GM13977 (cell line): Measurements from ENCODE around the gene THADA.
"Not testable (repeated sequence)": the region's sequence is repeated elsewhere in the genome, so short reads cannot be mapped to it uniquely, and the experiment has no call there.

Experiments
- DNase-seq: peaks from one replicate; pipeline ENCODE4 v3.0.0; 2012; ENCODE audit warnings: low spot score
- in situ Hi-C: fragments of 300-500 bp; cut with MboI; formaldehyde crosslinking; loops from one replicate; pipeline ENCODE4 v1.12.0; 2022; ENCODE audit warnings: low sequenced_read_pairs, low pct_unique_long_range_greater_than_20kb, mixed read lengths, inconsistent platforms; ENCODE audit not compliant: unreplicated experiment
- TF ChIP-seq, protein P1 (sequence below): IDR thresholded peaks from 2 replicates; pipeline ENCODE4 v1.5.1; 2012; ENCODE audit warnings: mild to moderate bottlenecking, control low read depth; ENCODE audit not compliant: insufficient read depth; ENCODE audit errors: extremely low read depth, missing control alignments

The THADA gene

DNA sequence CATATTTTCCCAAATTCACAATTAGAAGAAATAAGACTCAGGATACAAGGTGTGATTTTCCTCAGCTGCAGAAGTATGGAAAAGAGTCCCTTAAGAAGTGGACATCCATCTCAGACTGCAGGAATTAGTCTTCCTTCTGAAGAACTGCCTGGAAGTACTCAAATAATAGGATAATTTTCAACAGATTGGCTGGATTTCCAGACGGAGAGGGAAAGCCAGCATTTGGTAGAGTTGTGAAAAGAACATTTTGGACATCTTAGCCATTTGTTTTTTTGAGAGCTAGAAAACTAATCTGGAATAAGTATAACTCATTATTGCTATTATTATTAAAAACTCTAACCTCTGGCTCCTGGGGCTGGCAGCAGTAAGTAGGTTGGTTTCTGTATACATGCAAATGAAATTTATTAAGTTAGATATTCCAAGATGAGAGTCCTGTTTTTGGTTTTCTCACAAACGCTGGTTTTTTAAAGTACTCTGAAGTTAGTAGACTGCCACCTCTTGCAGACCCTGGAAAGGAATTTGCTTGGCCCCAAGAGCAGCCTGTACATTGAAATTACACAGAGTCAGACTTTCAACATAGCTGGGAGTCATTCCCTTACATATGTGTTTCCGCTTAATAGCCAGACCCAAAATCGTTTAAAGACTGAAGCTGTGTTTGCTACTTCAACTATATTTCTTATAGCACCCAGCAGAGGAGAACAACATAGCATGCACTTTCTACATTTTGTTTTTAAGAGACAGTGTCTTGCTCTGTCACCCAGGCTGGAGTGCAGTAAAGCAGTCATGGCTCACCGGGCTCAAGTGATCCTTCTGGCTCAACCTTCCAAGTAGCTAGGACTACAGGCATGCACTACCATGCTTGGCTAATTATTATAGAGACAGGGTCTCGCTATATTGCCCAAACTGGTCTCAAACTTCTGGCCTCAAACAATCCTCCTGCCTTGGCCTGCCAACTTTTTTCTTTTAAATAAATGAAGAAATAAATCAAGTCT is 142.4 kb downstream of the THADA start:
- TF ChIP-seq, protein P1, sequence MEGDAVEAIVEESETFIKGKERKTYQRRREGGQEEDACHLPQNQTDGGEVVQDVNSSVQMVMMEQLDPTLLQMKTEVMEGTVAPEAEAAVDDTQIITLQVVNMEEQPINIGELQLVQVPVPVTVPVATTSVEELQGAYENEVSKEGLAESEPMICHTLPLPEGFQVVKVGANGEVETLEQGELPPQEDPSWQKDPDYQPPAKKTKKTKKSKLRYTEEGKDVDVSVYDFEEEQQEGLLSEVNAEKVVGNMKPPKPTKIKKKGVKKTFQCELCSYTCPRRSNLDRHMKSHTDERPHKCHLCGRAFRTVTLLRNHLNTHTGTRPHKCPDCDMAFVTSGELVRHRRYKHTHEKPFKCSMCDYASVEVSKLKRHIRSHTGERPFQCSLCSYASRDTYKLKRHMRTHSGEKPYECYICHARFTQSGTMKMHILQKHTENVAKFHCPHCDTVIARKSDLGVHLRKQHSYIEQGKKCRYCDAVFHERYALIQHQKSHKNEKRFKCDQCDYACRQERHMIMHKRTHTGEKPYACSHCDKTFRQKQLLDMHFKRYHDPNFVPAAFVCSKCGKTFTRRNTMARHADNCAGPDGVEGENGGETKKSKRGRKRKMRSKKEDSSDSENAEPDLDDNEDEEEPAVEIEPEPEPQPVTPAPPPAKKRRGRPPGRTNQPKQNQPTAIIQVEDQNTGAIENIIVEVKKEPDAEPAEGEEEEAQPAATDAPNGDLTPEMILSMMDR = no peak
- DNase-seq = no peak
- in situ Hi-C loops = no loop called here

- TF ChIP-seq, protein P1 = no peak
- in situ Hi-C loops = no loop called here
- DNase-seq = no peak
Measured at GRCh38 chr2:43452318-43452731, 143.5 kb downstream of the THADA start.

DNA sequence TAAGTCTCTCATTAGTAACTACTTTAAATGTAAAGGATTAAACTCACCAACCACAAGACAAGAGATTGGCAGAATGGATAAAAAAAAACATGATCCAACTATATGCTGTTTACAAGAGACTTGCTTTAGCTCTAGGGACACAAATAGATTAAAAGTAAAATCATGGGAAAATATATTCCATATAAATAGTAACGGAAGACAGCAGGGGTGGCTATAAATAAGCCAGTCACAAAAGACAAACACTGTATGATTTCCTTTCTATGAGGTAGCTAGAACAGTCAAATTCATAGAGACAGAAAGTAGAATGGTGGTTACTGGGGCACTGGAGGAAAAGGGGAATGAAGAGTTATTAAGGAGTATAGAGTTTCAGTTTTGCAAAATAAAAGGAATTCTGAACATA is 145.2 kb downstream of the THADA start:
- TF ChIP-seq, protein P1 = no peak
- in situ Hi-C loops = no loop called here

DNA sequence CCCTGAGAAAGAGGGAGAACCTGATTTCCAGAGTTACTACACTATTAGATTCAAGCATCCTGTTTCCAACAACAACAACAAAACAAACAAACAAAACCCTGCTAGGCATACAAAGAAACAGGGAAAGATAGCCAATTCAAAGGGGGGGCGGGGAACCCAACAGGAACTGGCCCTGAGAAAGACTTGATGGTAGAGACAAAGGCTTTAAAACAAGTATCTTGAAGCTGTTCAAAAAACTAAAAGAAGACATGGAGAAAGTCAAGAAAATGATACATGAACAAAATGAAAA is 147.1 kb downstream of the THADA start:
- no peak for DNase-seq
- TF ChIP-seq, protein P1 = no peak
- in situ Hi-C loops = no loop called here

More for the DNA sequence above, 145.2 kb downstream of the THADA start:
- no peak for DNase-seq

GRCh38 chr2:43448011-43448821 is 147.6 kb downstream of the THADA start:
- in situ Hi-C loops = no loop called here
- DNase-seq = no peak
- TF ChIP-seq, protein P1 = no peak

DNA sequence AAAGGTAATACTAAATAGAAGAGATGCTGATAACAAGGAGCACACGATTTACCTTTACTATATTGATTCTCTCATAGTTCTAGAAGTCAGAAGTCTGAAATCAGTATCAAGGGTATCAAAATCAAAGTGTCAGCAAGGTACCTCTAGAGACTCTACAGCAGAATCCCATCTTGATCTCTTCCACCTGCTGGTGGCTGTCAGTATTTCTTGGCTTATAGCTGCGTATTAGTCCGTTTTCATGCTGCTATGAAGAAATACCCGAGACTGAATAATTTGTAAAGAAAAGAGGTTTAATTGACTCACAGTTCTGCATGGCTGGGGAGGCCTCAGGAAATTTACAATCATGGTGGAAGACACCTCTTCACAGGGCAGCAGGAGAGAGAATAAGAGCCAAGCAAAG is 149.1 kb downstream of the THADA start:
- in situ Hi-C loops, DNase-seq: not testable (repeated sequence)

DNA sequence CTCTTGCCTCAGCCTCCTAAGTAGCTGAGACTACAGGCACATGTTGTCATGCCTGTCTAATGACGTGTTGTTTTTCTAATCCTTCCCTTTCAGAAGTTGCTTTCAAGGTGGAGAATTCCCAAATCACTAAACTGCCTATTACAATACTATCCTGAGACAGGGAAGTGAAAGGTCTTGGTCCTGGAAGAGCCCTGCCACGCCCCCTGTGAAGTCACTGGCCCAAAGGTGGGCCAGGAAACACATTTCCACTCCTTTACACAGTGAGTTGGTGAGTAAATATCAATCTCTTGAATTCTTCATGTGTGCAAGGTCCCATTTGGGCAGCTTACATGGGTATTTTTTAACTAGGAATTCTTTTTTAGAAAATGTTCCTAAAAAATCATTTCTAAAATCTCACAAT is 150.1 kb downstream of the THADA start:
- in situ Hi-C loops = no loop called here
- TF ChIP-seq, protein P1 = no peak
- no peak for DNase-seq
